HCT116 (cell line): ENCODE results near the gene TIMM13.

Source experiments
- POLR2AphosphoS5 ChIP-seq: IDR thresholded peaks from 2 replicates; pipeline ENCODE4 v1.6.1; 2011; ENCODE audit warnings: mild to moderate bottlenecking, low read depth, low read length, moderate library complexity
- RAD21 ChIP-seq: IDR thresholded peaks from 2 replicates; pipeline ENCODE4 v1.6.1; 2012; ENCODE audit warnings: low read depth, mild to moderate bottlenecking
- SIN3A ChIP-seq: IDR thresholded peaks from 2 replicates; pipeline ENCODE4 v1.6.1; 2012; ENCODE audit warnings: low read depth
- YY1 ChIP-seq: IDR thresholded peaks from 2 replicates; pipeline ENCODE4 v1.6.1; 2011; ENCODE audit warnings: low read length, low read depth, moderate library complexity, mild to moderate bottlenecking; ENCODE audit not compliant: insufficient replicate concordance; ENCODE audit errors: extremely low read depth
- ZFX ChIP-seq: fragments of 450-650 bp; IDR thresholded peaks from 2 replicates; pipeline ENCODE4 v1.6.1; 2017
- TF ChIP-seq, protein P1 (sequence below), 3 experiments: fragments of 200-600 bp in 1 of 3; sonication (generic) in 1 of 3; IDR thresholded peaks in 2 of 3; conservative IDR thresholded peaks in 1 of 3; 2 replicates each; pipeline ENCODE4 v1.5.1; 2012 to 2017; ENCODE audit warnings: low read depth in 2 of 3, low read length in 2 of 3, antibody characterized with exemption in 1 of 3, borderline replicate concordance in 1 of 3, control low read depth in 1 of 3, mild to moderate bottlenecking in 1 of 3, mixed read lengths in 1 of 3, mixed run types in 1 of 3, moderate library complexity in 1 of 3; ENCODE audit not compliant: insufficient read depth in 1 of 3
- TF ChIP-seq, protein P2 (sequence below): IDR thresholded peaks from 2 replicates; pipeline ENCODE4 v1.6.1; 2012; ENCODE audit warnings: low read depth

- TF ChIP-seq, protein P1, sequence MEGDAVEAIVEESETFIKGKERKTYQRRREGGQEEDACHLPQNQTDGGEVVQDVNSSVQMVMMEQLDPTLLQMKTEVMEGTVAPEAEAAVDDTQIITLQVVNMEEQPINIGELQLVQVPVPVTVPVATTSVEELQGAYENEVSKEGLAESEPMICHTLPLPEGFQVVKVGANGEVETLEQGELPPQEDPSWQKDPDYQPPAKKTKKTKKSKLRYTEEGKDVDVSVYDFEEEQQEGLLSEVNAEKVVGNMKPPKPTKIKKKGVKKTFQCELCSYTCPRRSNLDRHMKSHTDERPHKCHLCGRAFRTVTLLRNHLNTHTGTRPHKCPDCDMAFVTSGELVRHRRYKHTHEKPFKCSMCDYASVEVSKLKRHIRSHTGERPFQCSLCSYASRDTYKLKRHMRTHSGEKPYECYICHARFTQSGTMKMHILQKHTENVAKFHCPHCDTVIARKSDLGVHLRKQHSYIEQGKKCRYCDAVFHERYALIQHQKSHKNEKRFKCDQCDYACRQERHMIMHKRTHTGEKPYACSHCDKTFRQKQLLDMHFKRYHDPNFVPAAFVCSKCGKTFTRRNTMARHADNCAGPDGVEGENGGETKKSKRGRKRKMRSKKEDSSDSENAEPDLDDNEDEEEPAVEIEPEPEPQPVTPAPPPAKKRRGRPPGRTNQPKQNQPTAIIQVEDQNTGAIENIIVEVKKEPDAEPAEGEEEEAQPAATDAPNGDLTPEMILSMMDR (IDR thresholded peaks at IDR 0.05 in 2 of 3, conservative IDR thresholded peaks at IDR 0.05 in 1 of 3; ENCODE audit: borderline replicate concordance in 1 of 3, insufficient read depth in 1 of 3, low read depth in 2 of 3, low read length in 2 of 3): no peak
- TF ChIP-seq SIN3A: no peak
- TF ChIP-seq YY1: no peak
- no peak for TF ChIP-seq POLR2AphosphoS5
- TF ChIP-seq, protein P2, sequence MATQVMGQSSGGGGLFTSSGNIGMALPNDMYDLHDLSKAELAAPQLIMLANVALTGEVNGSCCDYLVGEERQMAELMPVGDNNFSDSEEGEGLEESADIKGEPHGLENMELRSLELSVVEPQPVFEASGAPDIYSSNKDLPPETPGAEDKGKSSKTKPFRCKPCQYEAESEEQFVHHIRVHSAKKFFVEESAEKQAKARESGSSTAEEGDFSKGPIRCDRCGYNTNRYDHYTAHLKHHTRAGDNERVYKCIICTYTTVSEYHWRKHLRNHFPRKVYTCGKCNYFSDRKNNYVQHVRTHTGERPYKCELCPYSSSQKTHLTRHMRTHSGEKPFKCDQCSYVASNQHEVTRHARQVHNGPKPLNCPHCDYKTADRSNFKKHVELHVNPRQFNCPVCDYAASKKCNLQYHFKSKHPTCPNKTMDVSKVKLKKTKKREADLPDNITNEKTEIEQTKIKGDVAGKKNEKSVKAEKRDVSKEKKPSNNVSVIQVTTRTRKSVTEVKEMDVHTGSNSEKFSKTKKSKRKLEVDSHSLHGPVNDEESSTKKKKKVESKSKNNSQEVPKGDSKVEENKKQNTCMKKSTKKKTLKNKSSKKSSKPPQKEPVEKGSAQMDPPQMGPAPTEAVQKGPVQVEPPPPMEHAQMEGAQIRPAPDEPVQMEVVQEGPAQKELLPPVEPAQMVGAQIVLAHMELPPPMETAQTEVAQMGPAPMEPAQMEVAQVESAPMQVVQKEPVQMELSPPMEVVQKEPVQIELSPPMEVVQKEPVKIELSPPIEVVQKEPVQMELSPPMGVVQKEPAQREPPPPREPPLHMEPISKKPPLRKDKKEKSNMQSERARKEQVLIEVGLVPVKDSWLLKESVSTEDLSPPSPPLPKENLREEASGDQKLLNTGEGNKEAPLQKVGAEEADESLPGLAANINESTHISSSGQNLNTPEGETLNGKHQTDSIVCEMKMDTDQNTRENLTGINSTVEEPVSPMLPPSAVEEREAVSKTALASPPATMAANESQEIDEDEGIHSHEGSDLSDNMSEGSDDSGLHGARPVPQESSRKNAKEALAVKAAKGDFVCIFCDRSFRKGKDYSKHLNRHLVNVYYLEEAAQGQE: no peak
- TF ChIP-seq RAD21: no peak
- TF ChIP-seq ZFX: no peak
Observed at GRCh38 chr19:2433854-2434253, 6.5 kb upstream of the TIMM13 start.
